GM12891 (cell line): ENCODE results near the gene HMCN2.

Source experiments
- POLR2A ChIP-seq: IDR thresholded peaks from 2 replicates; pipeline ENCODE4 v1.6.1; 2011; ENCODE audit warnings: low read depth, low read length, control low read depth
- POLR2AphosphoS5 ChIP-seq: IDR thresholded peaks from 2 replicates; pipeline ENCODE4 v1.6.1; 2011; ENCODE audit warnings: low read depth, low read length, control low read depth

DNA sequence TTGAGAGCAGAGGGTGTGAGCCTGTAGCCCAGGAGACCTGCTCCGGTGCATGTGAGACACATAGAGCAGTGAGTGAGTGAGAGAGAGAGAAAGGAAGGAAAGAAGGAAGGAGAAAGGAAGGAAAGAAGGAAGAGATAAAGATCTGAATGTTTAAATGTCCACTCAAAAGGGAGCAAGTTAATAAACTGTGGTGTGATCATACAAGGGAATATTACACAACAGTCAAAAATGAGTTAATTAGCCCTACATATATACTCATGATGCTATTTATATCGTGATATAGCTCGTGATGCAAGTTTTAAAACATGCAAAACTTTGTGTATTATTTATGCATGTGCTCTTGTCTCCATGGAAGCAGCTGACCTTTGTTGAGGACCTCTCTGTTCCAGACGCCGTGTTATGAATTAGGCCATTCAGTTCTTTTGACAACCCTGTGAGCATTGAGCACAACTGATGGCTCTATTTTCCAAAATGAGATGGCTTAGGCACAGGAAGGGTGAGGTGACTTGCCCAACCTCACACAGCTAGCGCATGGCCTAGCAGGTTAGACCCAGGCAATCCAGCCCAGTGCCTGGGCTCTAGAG is 70.6 kb downstream of the HMCN2 start:
- TF ChIP-seq POLR2A (no peak), POLR2AphosphoS5 (no peak)
